ENCODE results near the gene ACOX2.

Gene ACOX2

DNA sequence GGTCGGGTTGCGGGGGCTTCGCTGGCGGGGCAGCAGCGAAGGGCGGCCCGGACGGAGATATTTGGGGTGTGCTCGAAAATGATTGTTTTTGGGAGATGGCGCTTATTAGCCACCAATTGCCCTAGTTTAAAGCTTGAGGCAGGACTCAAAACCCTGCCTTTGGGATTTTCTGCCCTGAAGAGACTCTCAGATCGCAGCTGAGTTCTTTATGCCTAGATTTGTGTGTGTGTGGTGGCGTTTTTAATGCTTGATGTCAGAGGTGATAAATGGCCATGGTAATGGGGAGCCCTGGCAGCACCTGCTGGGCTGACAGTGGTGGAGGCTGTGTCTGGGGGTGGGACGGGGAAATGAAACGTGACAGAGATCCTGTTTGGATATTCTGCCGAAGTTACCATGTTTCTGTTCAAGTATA lies 44.5 kb downstream of the ACOX2 start:
- Histone ChIP-seq H3K4me1 (ENCODE audit: insufficient read depth, low read length, severe bottlenecking) (peaks cover 33% of the 10 kb centered on the region), H3K27me3 (ENCODE audit: insufficient read depth, low read length) (peaks cover 9% of the 10 kb centered on the region; the same call in 1 of the 2 replicates), H3K36me3 (ENCODE audit: insufficient read depth, low read length) (no peaks in the 10 kb centered on the region), H4K20me1 (ENCODE audit: insufficient read depth, low read length) (no peaks in the 10 kb centered on the region), H2AFZ (ENCODE audit: low read length) (no peak overlapping the region), H3K9me3 (ENCODE audit: low read length) (no peaks in the 10 kb centered on the region), H3K4me3 (ENCODE audit: low read depth, low read length, poor library complexity, severe bottlenecking) (peak overlapping the region; percentile 73), H3K79me2 (ENCODE audit: insufficient read depth, low read length) (no peaks in the 10 kb centered on the region; the same call in 1 of the 2 replicates), H3K4me2 (ENCODE audit: low read length) (peak overlapping the region; percentile 95), H3F3A (ENCODE audit: insufficient read depth, low read length) (no peaks in the 10 kb centered on the region), H3K9ac (ENCODE audit: low read length) (peak overlapping the region; percentile 67), H3K9me2 (ENCODE audit: low read depth, low read length) (no peaks in the 10 kb centered on the region), H3K27ac (ENCODE audit: low read depth, low read length, poor library complexity, severe bottlenecking) (no peak overlapping the region)
- TF ChIP-seq, protein P1, sequence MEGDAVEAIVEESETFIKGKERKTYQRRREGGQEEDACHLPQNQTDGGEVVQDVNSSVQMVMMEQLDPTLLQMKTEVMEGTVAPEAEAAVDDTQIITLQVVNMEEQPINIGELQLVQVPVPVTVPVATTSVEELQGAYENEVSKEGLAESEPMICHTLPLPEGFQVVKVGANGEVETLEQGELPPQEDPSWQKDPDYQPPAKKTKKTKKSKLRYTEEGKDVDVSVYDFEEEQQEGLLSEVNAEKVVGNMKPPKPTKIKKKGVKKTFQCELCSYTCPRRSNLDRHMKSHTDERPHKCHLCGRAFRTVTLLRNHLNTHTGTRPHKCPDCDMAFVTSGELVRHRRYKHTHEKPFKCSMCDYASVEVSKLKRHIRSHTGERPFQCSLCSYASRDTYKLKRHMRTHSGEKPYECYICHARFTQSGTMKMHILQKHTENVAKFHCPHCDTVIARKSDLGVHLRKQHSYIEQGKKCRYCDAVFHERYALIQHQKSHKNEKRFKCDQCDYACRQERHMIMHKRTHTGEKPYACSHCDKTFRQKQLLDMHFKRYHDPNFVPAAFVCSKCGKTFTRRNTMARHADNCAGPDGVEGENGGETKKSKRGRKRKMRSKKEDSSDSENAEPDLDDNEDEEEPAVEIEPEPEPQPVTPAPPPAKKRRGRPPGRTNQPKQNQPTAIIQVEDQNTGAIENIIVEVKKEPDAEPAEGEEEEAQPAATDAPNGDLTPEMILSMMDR (IDR thresholded peaks at IDR 0.05; ENCODE audit: low read length), result no peak

DNA sequence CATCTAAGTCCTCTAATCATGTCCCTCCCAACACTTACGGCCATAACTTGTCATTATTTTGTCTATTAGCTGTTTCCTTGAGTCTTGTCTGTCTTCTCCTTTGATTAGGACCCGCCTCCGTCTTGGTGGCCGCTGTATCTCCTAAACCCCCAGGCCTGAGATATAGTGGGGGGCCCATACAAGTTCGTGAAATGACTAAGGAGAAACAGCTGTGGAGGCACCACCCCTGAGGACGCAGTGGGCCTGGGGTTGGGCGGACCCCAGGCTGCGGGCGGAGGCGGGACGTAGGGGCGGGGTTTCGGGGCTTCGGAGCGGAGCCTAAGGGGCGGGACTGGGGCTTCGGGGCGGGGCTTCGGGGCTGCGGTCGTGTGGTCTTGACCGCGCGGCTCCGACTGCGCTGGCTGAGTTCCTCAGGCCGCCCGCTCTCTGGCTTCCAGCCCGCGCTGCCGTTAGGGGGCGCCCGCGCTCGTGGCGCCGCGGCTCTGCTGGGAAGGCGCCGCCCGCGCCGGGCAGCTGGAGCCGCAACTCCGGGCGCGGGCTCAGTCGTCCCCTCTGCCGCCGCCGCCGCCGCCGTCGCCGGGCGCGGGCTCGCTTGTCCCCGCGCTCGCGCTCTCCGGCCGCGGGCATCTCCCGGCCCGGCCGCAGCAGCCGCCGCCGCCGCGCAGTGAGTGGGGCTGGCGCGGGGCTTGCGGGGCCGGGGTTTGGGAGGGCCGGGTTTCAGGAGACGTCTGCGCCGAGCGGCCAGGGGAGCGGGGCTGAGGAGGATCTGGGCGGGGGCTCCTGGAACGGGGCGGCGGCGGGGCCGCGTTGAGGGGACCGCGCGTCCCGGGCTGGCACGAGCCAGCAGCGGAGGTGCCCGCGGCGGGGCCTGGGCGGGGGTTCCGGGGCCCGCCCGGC lies 45.2 kb downstream of the ACOX2 start, which contains the start of gene KCTD6:
Gene KCTD6, plus strand, starts transcription at position 591 of the 897 bp plus-strand sequence. CDS start 6,660 bp downstream, outside the sequence.
- H3K27ac ChIP-seq (ENCODE audit: low read depth, low read length, poor library complexity, severe bottlenecking), result no peak within 1 kb of the TSS
- peak within 1 kb of the TSS; percentile 95 for H3K4me2 ChIP-seq (ENCODE audit: low read length)
- peak within 1 kb of the TSS; percentile 76; the same call in 1 of the 2 replicates for H2AFZ ChIP-seq (ENCODE audit: low read length)
- no peaks in the 10 kb centered on the region for H4K20me1 ChIP-seq (ENCODE audit: insufficient read depth, low read length)
- no peaks in the 10 kb centered on the region for H3K9me3 ChIP-seq (ENCODE audit: low read length)
- TF ChIP-seq, protein P1 (IDR thresholded peaks at IDR 0.05; ENCODE audit: low read length), result peak; percentile 46
- no peak for TF ChIP-seq EZH2 (IDR thresholded peaks at IDR 0.05; ENCODE audit: borderline replicate concordance, low read length)
- no peaks in the 10 kb centered on the region for H3K36me3 ChIP-seq (ENCODE audit: insufficient read depth, low read length)
- H3K79me2 ChIP-seq (ENCODE audit: insufficient read depth, low read length), result no peaks in the 10 kb centered on the region; the same call in 1 of the 2 replicates
- H3K27me3 ChIP-seq (ENCODE audit: insufficient read depth, low read length), result peaks cover 9% of the 10 kb centered on the region; the same call in 1 of the 2 replicates
- H3K9ac ChIP-seq (ENCODE audit: low read length), result peak within 1 kb of the TSS; percentile 67
- H3K4me1 ChIP-seq (ENCODE audit: insufficient read depth, low read length, severe bottlenecking), result peaks cover 25% of the 10 kb centered on the region
- H3K4me3 ChIP-seq (ENCODE audit: low read depth, low read length, poor library complexity, severe bottlenecking), result peak within 1 kb of the TSS; percentile 73
- no peaks in the 10 kb centered on the region for H3K9me2 ChIP-seq (ENCODE audit: low read depth, low read length)
- no peaks in the 10 kb centered on the region for H3F3A ChIP-seq (ENCODE audit: insufficient read depth, low read length)

DNA sequence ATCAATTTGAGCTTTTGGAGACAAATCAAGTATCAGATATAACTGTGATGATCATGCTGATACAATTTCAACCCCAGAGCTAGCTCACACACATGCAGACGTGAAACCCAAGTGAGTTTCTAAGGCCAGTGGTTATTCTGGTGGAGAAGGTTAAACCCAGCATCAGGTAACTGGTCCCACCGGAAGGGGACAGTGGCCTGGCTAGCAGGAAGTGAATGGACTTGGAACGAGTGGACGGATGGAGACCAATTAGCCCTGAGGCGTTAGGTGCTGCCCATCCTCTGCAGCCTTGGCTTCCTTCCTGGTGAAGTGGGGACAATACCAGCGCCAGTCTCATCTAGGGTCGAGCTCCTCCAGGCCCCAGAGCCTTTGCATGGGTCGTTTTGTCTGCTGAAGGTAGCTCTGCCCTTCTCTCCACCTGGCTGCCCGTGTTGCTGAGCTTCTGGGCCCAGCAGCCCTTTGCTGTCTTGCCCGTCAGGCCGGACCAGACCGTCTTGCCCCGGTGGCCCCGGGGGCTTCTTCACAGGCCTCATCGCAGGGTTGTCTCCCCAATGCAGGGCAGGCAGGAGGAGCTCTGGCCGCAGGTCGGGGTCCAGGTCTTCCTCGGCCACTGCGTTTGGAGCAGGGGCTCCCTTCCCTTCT lies 46.0 kb downstream of the ACOX2 start:
- Histone ChIP-seq H3F3A (ENCODE audit: insufficient read depth, low read length) (no peaks in the 10 kb centered on the region), H3K36me3 (ENCODE audit: insufficient read depth, low read length) (no peaks in the 10 kb centered on the region), H2AFZ (ENCODE audit: low read length) (peak overlapping the region; percentile 76; the same call in 1 of the 2 replicates), H3K27ac (ENCODE audit: low read depth, low read length, poor library complexity, severe bottlenecking) (no peak overlapping the region), H3K4me1 (ENCODE audit: insufficient read depth, low read length, severe bottlenecking) (peaks cover 20% of the 10 kb centered on the region), H3K79me2 (ENCODE audit: insufficient read depth, low read length) (no peaks in the 10 kb centered on the region), H3K9ac (ENCODE audit: low read length) (peak overlapping the region; percentile 45; the same call in 1 of the 2 replicates), H3K9me2 (ENCODE audit: low read depth, low read length) (no peaks in the 10 kb centered on the region), H4K20me1 (ENCODE audit: insufficient read depth, low read length) (no peaks in the 10 kb centered on the region), H3K4me3 (ENCODE audit: low read depth, low read length, poor library complexity, severe bottlenecking) (peak overlapping the region; percentile 56), H3K27me3 (ENCODE audit: insufficient read depth, low read length) (peaks cover 9% of the 10 kb centered on the region; the same call in 1 of the 2 replicates), H3K4me2 (ENCODE audit: low read length) (peak overlapping the region; percentile 65), H3K9me3 (ENCODE audit: low read length) (no peaks in the 10 kb centered on the region)
- no peak for TF ChIP-seq EZH2 (IDR thresholded peaks at IDR 0.05; ENCODE audit: borderline replicate concordance, low read length)
- TF ChIP-seq, protein P1 (IDR thresholded peaks at IDR 0.05; ENCODE audit: low read length), result no peak
